ENCODE results near the gene PRUNE2.

DNA sequence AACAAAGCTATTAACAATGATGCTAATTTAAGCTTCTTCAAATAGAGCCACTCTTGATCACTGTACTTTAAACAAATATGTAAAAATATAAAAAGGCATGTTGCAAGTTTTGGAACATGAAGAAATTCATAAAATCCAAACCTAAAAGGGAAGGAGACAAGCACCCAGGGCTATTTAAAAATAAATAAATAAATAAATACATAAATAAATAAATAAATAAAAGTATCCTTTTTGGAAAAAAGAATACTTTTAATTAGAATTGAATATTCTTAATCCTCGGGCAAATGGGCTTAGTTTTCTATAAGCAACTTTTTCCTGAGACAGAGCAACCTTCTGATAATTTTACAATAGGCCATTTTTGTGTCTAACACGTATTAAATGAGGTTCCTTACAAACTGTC is 289.1 kb downstream of the PRUNE2 start:
- TF ChIP-seq EZH2 (IDR thresholded peaks at IDR 0.05) (no peak), POLR2AphosphoS5 (IDR thresholded peaks at IDR 0.05; ENCODE audit: borderline replicate concordance, low read depth, low read length) (no peak)
